ENCODE results near the gene NRAP.

DNA sequence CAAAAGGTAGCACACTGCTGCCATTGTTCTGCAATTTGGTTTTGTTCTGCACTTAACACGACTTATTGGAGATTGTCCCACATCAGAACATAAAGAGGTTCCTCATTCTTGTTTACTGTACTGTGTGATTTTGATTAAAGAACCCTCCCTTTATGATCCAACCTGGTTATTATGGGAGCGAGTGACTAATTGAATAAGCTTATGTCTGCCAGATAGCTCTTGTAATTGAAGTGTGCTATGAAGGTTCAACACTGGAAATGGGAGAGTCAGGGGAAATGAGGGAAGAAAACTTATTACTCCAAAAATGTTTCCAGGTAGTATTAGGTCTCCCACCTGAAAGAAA, 49.8 kb upstream of the NRAP start:
- no peak for TF ChIP-seq POLR2A (IDR thresholded peaks at IDR 0.05)
- TF ChIP-seq, protein P1, sequence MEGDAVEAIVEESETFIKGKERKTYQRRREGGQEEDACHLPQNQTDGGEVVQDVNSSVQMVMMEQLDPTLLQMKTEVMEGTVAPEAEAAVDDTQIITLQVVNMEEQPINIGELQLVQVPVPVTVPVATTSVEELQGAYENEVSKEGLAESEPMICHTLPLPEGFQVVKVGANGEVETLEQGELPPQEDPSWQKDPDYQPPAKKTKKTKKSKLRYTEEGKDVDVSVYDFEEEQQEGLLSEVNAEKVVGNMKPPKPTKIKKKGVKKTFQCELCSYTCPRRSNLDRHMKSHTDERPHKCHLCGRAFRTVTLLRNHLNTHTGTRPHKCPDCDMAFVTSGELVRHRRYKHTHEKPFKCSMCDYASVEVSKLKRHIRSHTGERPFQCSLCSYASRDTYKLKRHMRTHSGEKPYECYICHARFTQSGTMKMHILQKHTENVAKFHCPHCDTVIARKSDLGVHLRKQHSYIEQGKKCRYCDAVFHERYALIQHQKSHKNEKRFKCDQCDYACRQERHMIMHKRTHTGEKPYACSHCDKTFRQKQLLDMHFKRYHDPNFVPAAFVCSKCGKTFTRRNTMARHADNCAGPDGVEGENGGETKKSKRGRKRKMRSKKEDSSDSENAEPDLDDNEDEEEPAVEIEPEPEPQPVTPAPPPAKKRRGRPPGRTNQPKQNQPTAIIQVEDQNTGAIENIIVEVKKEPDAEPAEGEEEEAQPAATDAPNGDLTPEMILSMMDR (IDR thresholded peaks at IDR 0.05), result no peak
